DMS53 treated with DMSO at 0.1 percent for 48 hours (cell line): ENCODE measurements around the gene USH1C.

Source experiments
- DNase-seq: peaks from one replicate; lab custom pipeline; 2025; ENCODE audit not compliant: unreplicated experiment; lab: John Stamatoyannopoulos, UW

USH1C gene

DNA sequence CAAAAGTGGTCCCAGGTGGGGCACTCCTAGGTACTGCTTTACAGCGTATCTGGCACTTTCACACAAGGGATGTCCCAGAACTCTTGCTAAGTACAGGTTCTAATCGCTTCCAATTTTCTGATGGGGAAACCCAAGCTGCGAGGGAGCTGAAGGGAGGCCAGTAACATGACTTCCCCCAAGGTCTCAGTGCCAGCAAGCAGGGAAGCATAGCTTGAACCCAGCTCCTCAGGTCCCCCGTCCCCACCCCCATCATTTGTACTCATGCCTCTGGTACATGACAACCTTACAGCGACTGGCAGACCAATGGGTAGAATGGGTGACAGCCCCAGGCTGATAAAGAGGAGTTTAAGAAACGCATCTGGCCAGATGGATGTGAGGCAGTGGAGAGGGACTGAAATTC is 66.9 kb downstream of the USH1C start:
- no peak for DNase-seq

GRCh38 chr11:17477084-17477333 is 67.2 kb downstream of the USH1C start:
- DNase-seq, result no peak

- DNase-seq, result no peak
These were observed 67.7 kb downstream of the USH1C start, which contains the start of gene ABCC8 for GRCh38 chr11:17476317-17477083. ABCC8 (minus strand) TSS chr11:17476845; CDS start chr11:17476776, 69 bp downstream.

GRCh38 chr11:17475666-17476316 is 68.4 kb downstream of the USH1C start:
- no peak for DNase-seq

DNA sequence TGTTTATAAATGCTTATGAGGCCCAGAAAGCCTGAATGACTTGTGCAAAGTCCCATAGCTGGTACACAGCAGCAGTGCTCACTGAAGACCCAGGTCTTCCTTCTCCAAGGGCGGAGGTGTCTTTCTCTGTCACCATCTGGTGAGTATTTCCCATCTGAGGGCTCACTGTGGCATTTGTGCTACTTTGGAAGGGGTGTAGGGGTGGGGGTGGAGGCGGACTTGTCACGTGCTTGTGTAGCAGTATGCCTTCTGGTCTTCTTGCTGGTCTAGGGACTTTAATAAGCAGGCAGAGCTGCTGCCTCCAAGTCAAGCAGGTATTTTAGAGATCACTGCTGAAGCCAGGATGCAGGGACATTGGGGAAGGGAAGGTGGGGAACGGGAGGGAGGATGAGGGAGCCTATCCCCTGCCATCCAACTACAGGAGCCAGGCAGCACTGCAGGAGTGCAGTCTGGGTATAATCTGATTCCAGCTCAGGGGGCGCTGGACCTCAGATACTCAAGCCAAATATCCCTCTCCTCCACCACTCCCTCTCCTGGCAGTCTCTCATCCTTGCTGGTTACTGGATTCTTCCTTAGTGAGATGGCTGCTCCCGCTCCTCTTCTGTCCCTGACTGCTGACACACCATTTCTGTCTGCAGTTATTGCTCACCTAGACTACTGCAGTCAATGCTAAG is 71.0 kb downstream of the USH1C start:
- DNase-seq, result no peak

- DNase-seq, result no peak
These were observed 71.7 kb downstream of the USH1C start for GRCh38 chr11:17472467-17472866.

GRCh38 chr11:17471501-17471900 is 72.7 kb downstream of the USH1C start:
- DNase-seq, result no peak

- DNase-seq, result no peak
These were observed 74.2 kb downstream of the USH1C start for GRCh38 chr11:17469998-17470397.

DNA sequence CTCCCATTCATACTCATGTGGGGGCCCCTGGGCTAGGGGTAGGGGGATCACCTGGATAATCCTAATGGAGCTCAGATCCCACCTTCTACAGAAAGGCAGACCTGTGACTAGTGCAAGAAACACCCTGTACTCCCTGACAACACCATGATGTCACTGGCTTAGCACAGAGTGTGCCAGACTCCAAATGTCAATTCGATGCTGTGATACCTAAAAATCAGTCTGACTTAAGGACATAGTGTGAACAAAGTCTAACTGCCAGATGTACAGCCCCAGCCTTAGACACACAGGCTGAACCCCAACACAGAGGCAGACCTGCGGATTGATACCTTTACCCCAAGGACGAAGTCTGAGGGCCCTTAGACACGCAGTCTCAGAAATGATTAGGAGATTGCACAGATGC is 76.1 kb downstream of the USH1C start:
- no peak for DNase-seq

GRCh38 chr11:17463546-17464174 is 80.6 kb downstream of the USH1C start:
- DNase-seq, result no peak

GRCh38 chr11:17462940-17463339 is 81.3 kb downstream of the USH1C start:
- DNase-seq, result no peak

DNA sequence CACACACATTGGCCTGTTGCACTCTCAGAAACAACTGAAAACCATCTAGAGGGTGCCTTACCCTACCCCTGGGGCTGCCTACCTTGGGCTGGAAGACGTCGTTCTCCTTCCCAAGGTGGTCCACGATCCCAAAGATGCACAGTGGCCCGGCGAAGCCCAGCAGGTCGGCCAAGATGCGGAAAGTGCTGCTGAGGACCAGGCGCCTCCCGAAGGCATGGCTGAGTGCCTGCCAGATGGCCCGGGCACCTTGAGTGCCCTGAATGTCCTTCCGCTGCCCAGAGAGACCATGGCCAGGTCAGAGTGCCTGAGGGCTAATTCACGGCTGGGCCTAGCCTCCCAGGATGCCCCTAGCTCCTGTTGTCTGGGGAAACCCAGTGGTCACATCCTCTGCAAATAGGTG is 83.8 kb downstream of the USH1C start:
- no peak for DNase-seq

DNA sequence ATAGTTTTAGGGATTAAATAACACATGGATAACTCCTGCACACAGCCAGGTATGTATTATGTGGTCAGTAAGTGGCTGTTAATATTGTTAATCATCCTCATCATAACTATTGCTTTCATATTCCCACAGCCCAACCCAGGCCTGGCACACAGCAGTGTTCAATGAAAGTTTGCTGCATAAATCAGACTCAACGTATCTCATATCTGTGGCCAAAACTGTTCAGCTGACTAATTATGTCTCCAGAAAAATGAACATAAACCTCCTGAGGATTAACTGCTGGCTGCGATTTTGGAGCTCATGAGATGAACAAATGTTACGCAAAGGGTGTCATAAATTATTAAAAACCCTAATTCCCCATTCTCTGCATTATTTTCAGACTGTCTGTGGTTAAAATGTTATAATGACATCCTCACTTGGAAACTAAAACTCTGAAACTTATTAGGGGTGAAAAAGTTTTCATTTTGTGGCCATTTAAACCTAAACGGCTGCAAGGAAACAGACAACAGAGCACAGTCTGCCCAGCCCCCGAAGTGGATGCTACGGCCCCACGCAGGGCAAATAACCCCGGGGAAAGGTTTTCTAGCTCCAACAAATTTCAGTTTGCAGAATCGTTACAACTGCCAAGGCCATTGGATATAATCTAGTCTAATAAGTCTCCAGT is 84.8 kb downstream of the USH1C start:
- no peak for DNase-seq

GRCh38 chr11:17458268-17458667 is 85.9 kb downstream of the USH1C start:
- no peak for DNase-seq

- no peak for DNase-seq
These were observed 86.6 kb downstream of the USH1C start for GRCh38 chr11:17457396-17458173.

DNA sequence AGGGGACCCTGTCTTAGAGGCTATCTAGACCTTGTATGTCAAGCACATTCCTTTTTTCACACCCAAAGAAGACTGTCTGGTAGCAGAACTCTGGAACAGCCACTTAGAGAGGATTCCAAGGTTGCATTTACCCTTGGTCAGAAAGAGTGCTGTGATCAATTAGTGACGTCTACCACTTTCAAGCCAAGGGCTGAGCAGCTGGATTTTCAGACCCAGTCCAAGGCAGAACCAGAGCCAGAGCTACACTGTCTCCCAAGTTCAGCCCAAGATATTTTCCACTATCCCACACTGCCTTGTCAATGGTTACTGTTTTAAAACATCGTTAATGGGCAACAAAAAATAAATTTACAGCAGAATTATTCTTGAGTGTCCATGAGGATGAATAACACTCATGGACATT is 91.5 kb downstream of the USH1C start:
- no peak for DNase-seq

DNA sequence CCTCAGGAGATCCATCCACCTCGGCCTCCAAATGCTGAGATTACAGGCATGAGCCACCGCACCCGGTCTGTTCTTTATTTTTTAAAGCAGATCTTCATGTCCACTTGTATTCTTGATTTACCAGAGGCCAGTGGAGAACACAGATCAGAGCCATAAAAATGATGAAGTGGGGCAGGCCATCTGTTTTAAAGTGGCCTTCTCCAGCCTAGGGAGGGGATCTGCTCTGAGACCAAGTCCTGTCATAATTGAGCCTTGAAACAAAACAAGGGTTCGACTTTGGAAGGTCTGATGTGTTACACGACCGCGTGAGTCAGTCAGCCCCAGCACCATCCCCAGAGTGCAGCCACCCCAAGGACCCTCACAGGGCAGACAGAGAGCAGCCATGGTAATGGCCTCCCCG is 95.1 kb downstream of the USH1C start:
- no peak for DNase-seq

- no peak for DNase-seq
These were observed 97.7 kb downstream of the USH1C start for GRCh38 chr11:17446482-17446881.

- DNase-seq, result no peak
These were observed 98.9 kb downstream of the USH1C start for GRCh38 chr11:17445240-17445795.

GRCh38 chr11:17443926-17444690 is 100.1 kb downstream of the USH1C start:
- DNase-seq, result no peak
